ENCODE data around the gene TMEM63B.

GRCh38 chr6:44202332-44202971, 75.1 kb downstream of the TMEM63B start:
- TF ChIP-seq CTCF (conservative IDR thresholded peaks at IDR 0.05; ENCODE audit: low read length), result no peak
- TF ChIP-seq EZH2phosphoT487 (IDR thresholded peaks at IDR 0.05; ENCODE audit: borderline replicate concordance), result no peak

All from Loucy (cell line).